Panc1 (cell line): ENCODE data around the gene FLACC1. TPM values are rescaled to one million over a fixed set of nuclear protein-coding genes. Genes with fewer than 3 reads are reported as not detected.

Experiments used
- ATAC-seq: fragments of 200-7000 bp; cut with Tn5 transposase; 2 replicates; pipeline ENCODE4 v1.9.1; 2020; ENCODE audit warnings: mild to moderate bottlenecking, moderate library complexity
- BruUV-seq: library from RNA; stranded (reverse); fragments of 400-500 nt; replicated peaks from 2 replicates; lab custom pipeline; 2021; lab: Mats Ljungman, UMichigan
- CTCF ChIA-PET: fragments of 300-600 bp; sonication (Branson Sonifier 250); formaldehyde crosslinking; loops from one replicate; lab custom pipeline; 2022; ENCODE audit warnings: antibody characterized with exemption; lab: Charles Lee
- POLR2A ChIA-PET: fragments of 300-600 bp; sonication (Branson Sonifier 250); formaldehyde crosslinking; loops from one replicate; lab custom pipeline; 2022; ENCODE audit warnings: antibody characterized with exemption; lab: Charles Lee
- DNase-seq: peaks from one replicate; pipeline ENCODE4 v3.0.0-alpha.2; 2010; ENCODE audit warnings: low read depth, low spot score
- H3K27ac ChIP-seq: 2 replicates; pipeline ENCODE4 v1.5.1; 2011; ENCODE audit warnings: mild to moderate bottlenecking, low read length, inconsistent platforms
- H3K27me3 ChIP-seq: fragments of 200-500 bp; sonication (Bioruptor generic); 2 replicates; pipeline ENCODE4 v1.6.0; 2014; ENCODE audit warnings: low read length, inconsistent platforms; ENCODE audit not compliant: control insufficient read depth, insufficient read depth
- H3K36me3 ChIP-seq: fragments of 200-500 bp; sonication (Bioruptor generic); 2 replicates; pipeline ENCODE4 v1.5.1; 2014; ENCODE audit warnings: inconsistent platforms, mild to moderate bottlenecking, low read length, moderate library complexity; ENCODE audit not compliant: control insufficient read depth, insufficient read depth
- H3K4me1 ChIP-seq: 2 replicates; pipeline ENCODE4 v1.5.1; 2011; ENCODE audit warnings: inconsistent platforms, mild to moderate bottlenecking, low read length, moderate library complexity; ENCODE audit not compliant: control insufficient read depth, insufficient read depth
- H3K4me3 ChIP-seq, 2 experiments: 2 replicates each; pipeline ENCODE4 v1.5.1; 2011 to 2012; ENCODE audit warnings: low read depth in 2 of 2, low read length in 2 of 2, mild to moderate bottlenecking in 2 of 2, inconsistent platforms in 1 of 2, moderate library complexity in 1 of 2
- H3K9me3 ChIP-seq: fragments of 200-500 bp; sonication (Bioruptor generic); 2 replicates; pipeline ENCODE4 v1.5.1; 2014; ENCODE audit warnings: low read depth, mild to moderate bottlenecking, inconsistent platforms, low read length, moderate library complexity; ENCODE audit not compliant: control insufficient read depth, insufficient read depth
- POLR2AphosphoS5 ChIP-seq: IDR thresholded peaks from 2 replicates; pipeline ENCODE4 v1.6.1; 2012; ENCODE audit warnings: mild to moderate bottlenecking, low read depth, low read length, moderate library complexity
- SIN3A ChIP-seq: IDR thresholded peaks from 2 replicates; pipeline ENCODE4 v1.6.1; 2012; ENCODE audit warnings: low read depth, mild to moderate bottlenecking, low read length, moderate library complexity, borderline replicate concordance; ENCODE audit not compliant: insufficient read depth
- TCF7L2 ChIP-seq: IDR thresholded peaks from 2 replicates; pipeline ENCODE4 v1.6.1; 2011; ENCODE audit warnings: mild to moderate bottlenecking, low read depth, low read length, inconsistent platforms
- in situ Hi-C: cut with HindIII; loops from 2 replicates; pipeline ENCODE4 v1.10.0; 2016; ENCODE audit warnings: low sequenced_read_pairs, low pct_unique_long_range_greater_than_20kb
- intact Hi-C: fragments of 100-400 bp; cut with micrococcal nuclease; formaldehyde crosslinking; loops from one replicate; pipeline ENCODE4 v1.10.0; 2022; ENCODE audit not compliant: unreplicated experiment
- total RNA-seq: library from RNA; stranded (reverse); gene quantifications from one replicate; pipeline ENCODE4 v1.2.1, GENCODE V29; 2021; ENCODE audit not compliant: unreplicated experiment
- TF ChIP-seq, protein P1 (sequence below): fragments of 450-650 bp; IDR thresholded peaks from 2 replicates; pipeline ENCODE4 v1.5.1; 2017; ENCODE audit warnings: mild to moderate bottlenecking
- TF ChIP-seq, protein P2 (sequence below), 2 experiments: IDR thresholded peaks; 2 replicates each; pipeline ENCODE4 v1.6.1; 2011 to 2012; ENCODE audit warnings: low read depth in 2 of 2, control low read depth in 1 of 2, low read length in 1 of 2, mild to moderate bottlenecking in 1 of 2, moderate library complexity in 1 of 2; ENCODE audit not compliant: insufficient read depth in 1 of 2

The FLACC1 gene
- total RNA-seq, 1 experiment from 2014 or later, result 0.39 TPM

DNA sequence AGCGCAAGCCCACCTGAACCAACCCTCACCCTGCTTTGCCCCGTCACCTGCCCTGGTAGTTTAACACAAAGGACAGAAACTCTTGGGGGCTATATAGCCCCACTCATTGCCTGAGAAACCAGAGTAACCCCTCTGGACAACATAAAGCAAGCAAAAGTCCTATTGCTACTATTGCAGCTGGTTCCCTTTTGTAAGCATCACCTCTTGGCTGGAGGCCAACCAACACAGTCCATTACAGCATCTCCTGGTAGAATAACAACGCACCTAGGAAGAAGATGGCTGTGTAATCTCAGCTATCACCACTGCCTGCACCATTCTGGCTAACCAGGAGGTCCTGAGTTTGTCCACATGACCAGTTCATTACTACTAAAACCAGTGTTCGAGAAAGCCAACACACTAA, 36.4 kb downstream of the FLACC1 start:
- Histone ChIP-seq H3K36me3 (no peaks in the 10 kb centered on the region), H3K4me3 (no peak overlapping the region), H3K27me3 (no peaks in the 10 kb centered on the region), H3K27ac (no peak overlapping the region), H3K4me1 (no peaks in the 10 kb centered on the region), H3K9me3 (peaks cover 7% of the 10 kb centered on the region; the same call in 1 of the 2 replicates)
- BruUV-seq, result no TSS peak
- intact Hi-C loops (no loop called here), in situ Hi-C loops (no loop called here)
- DNase-seq (no peak), ATAC-seq (no peak)
- POLR2A ChIA-PET, result no interaction called here
- no peak for TF ChIP-seq TCF7L2
- TF ChIP-seq, protein P1, sequence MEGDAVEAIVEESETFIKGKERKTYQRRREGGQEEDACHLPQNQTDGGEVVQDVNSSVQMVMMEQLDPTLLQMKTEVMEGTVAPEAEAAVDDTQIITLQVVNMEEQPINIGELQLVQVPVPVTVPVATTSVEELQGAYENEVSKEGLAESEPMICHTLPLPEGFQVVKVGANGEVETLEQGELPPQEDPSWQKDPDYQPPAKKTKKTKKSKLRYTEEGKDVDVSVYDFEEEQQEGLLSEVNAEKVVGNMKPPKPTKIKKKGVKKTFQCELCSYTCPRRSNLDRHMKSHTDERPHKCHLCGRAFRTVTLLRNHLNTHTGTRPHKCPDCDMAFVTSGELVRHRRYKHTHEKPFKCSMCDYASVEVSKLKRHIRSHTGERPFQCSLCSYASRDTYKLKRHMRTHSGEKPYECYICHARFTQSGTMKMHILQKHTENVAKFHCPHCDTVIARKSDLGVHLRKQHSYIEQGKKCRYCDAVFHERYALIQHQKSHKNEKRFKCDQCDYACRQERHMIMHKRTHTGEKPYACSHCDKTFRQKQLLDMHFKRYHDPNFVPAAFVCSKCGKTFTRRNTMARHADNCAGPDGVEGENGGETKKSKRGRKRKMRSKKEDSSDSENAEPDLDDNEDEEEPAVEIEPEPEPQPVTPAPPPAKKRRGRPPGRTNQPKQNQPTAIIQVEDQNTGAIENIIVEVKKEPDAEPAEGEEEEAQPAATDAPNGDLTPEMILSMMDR, result no peak
- TF ChIP-seq, protein P2, sequence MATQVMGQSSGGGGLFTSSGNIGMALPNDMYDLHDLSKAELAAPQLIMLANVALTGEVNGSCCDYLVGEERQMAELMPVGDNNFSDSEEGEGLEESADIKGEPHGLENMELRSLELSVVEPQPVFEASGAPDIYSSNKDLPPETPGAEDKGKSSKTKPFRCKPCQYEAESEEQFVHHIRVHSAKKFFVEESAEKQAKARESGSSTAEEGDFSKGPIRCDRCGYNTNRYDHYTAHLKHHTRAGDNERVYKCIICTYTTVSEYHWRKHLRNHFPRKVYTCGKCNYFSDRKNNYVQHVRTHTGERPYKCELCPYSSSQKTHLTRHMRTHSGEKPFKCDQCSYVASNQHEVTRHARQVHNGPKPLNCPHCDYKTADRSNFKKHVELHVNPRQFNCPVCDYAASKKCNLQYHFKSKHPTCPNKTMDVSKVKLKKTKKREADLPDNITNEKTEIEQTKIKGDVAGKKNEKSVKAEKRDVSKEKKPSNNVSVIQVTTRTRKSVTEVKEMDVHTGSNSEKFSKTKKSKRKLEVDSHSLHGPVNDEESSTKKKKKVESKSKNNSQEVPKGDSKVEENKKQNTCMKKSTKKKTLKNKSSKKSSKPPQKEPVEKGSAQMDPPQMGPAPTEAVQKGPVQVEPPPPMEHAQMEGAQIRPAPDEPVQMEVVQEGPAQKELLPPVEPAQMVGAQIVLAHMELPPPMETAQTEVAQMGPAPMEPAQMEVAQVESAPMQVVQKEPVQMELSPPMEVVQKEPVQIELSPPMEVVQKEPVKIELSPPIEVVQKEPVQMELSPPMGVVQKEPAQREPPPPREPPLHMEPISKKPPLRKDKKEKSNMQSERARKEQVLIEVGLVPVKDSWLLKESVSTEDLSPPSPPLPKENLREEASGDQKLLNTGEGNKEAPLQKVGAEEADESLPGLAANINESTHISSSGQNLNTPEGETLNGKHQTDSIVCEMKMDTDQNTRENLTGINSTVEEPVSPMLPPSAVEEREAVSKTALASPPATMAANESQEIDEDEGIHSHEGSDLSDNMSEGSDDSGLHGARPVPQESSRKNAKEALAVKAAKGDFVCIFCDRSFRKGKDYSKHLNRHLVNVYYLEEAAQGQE (IDR thresholded peaks at IDR 0.05; ENCODE audit: insufficient read depth in 1 of 2, low read depth in 2 of 2, low read length in 1 of 2), result no peak
- CTCF ChIA-PET, result no interaction called here

DNA sequence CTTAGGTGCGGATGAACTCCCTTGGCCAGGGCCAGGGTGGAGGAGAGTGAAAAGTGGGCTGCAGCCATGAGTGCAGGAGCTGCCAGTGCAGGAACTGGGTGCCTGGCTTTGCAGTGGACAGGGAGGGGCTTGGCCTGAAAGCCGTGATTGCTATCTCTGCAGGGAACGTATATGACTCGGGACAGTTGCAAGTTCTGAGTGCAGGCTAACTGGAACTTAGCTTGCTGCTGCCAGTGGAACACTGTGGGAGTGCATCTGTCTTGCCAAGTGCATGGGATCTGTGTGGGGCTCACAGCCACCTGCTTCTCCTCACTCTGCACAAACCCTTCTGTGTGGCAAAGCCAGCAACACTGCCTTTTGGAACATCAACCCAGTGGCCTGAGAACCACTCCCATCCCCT, 36.9 kb downstream of the FLACC1 start:
- in situ Hi-C loops (no loop called here), intact Hi-C loops (no loop called here)
- H3K27ac ChIP-seq, result no peak overlapping the region
- no peak for DNase-seq
- no peak for ATAC-seq
- no peaks in the 10 kb centered on the region for H3K36me3 ChIP-seq
- no peaks in the 10 kb centered on the region for H3K4me1 ChIP-seq
- TF ChIP-seq, protein P1, result no peak
- TF ChIP-seq, protein P2 (IDR thresholded peaks at IDR 0.05; ENCODE audit: insufficient read depth in 1 of 2, low read depth in 2 of 2, low read length in 1 of 2), result no peak
- TF ChIP-seq TCF7L2, result no peak
- TF ChIP-seq POLR2AphosphoS5, result no peak
- no peak for TF ChIP-seq SIN3A
- BruUV-seq, result no TSS peak
- H3K9me3 ChIP-seq, result peaks cover 7% of the 10 kb centered on the region; the same call in 1 of the 2 replicates
- no peaks in the 10 kb centered on the region for H3K27me3 ChIP-seq
- ChIA-PET CTCF (no interaction called here), POLR2A (no interaction called here)
- H3K4me3 ChIP-seq, result no peak overlapping the region
